ENCODE data around the gene CCDC83. TPM values are rescaled to one million over a fixed set of nuclear protein-coding genes. Genes with fewer than 3 reads are reported as not detected.
"Not testable (repeated sequence)": the region's sequence is repeated elsewhere in the genome, so short reads cannot be mapped to it uniquely, and the experiment has no call there.

Gene CCDC83
- polyA plus RNA-seq, 3 donors, result not detected

DNA sequence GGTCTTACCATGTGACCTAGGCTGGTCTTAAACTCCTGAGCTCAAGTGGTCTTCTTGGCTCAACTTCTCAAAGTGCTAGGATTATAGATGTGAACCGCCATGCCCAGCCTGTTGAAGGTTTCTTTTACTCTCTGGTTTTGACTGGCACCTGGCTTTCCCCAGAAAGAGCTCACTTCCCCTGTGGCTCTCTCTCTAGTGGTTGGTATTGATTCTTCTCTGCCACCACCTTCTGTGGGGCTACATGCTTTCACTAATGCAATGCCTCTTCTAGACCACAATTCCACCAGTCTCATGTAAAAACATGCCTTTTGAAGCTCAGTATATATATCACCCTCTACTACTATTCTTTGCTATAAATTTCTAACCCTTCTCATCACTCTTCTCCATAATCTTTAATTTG is 67.2 kb downstream of the CCDC83 start:
- WGBS, 3 donors, result 91 to 100% (median 95%) methylated on average over 1 of the region's 1 CpG
- H3K27ac ChIP-seq (ENCODE audit: low read depth, low read length), result no peak overlapping the region

DNA sequence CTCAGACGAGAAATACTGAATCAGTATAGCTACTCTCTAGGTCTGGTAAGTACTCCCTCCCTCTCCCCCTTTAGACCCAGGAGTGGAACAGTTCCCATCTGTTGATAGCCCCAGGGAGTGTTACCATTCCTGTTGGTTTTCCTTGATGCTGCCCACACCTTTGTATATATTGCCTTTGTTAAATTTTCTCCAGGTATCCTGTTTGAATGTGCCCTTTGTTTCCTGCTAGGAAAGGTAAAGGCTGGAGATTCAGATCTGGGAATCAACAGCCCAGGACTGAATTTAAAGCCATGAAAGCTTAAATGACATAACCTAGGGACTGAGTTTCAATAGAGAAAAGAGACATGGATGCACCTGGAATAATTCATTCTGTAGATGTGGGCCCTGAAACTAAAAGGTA is 68.3 kb downstream of the CCDC83 start:
- 75 to 83% (median 80%) methylated on average over 1 of the region's 1 CpG for WGBS, 3 donors
- no peak overlapping the region for H3K27ac ChIP-seq (ENCODE audit: low read depth, low read length)

DNA sequence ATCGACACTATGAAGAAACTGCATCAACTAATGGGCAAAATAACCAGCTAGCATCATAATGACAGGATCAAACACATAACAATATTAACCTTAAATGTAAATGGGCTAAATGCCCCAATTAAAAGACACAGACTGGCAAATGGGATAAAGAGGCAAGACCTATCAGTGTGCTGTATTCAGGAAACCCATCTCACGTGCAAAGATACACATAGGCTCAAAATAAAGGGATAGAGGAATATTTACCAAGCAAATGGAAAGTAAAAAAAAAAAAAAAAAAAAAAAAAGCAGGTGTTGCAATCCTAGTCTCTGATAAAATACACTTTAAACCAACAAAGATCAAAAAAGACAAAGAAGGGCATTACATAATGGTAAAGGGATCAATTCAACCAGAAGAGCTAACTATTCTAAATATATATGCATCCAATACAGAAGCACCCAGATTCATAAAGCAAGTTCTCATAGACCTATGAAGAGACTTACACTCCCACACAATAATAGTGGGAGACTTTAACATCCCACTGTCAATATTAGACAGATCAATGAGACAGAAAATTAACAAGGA is 71.6 kb downstream of the CCDC83 start:
- 65 to 84% (median 67%) methylated on average over 2 of the region's 2 CpGs for WGBS, 3 donors
- not testable (repeated sequence) for H3K27ac ChIP-seq (ENCODE audit: low read depth, low read length)

DNA sequence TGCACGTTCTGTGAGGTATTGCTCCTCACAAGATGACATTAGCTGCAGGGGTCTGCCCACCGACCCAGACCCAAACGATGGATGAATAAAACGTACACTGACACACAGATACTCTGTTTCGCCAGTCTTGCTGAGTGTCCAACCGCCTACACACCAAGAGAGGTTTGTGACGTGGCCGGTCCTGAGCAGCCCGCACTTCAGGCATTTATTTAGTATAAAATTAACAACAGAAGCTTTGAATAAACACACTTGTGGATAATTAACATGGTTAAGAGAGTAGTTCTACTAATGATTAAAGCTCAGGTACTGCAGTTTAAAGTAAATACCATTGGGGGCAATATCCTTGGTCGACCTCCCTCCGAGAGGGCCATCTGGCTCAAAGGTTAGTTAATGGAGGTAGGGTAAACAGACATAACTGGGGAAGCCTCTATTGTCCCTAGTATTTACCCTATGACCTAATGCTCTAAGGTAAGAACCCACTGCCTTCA is 75.7 kb downstream of the CCDC83 start:
- H3K27ac ChIP-seq (ENCODE audit: low read depth, low read length), result no peak overlapping the region

DNA sequence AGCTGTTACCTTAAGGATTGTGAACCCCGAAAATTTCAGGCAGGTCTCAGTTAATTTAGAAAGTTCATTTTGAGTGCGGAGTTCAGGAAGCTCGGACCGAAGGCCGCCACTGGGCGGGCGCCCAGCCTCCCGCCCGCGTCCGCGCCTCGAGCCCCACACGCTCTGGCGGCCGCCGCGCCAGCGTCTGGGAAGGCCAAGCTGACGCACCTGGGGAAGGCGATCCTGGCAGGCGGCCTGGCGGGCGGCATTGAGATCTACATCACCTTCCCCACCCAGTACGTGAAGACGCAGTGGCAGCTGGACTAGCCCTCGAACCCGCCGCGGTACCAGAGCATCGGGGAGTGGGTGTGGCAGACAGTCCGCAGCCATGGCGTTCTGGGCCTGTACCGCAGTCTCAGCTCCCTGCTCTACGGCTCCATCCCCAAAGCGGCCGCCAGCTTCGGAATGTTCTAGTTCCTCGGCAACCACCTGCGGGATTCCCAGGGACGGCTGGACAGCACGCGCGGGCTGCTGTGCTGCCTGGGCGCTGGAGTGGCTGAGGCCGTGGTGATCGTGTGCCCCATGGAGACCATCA is 79.5 kb downstream of the CCDC83 start:
- WGBS, 3 donors, result 45 to 55% (median 53%) methylated on average over 47 of the region's 47 CpGs
- H3K27ac ChIP-seq (ENCODE audit: low read depth, low read length), result no peak overlapping the region

More for the DNA sequence above, 75.7 kb downstream of the CCDC83 start:
- WGBS, 3 donors, result 62 to 90% (median 84%) methylated on average over 11 of the region's 11 CpGs

DNA sequence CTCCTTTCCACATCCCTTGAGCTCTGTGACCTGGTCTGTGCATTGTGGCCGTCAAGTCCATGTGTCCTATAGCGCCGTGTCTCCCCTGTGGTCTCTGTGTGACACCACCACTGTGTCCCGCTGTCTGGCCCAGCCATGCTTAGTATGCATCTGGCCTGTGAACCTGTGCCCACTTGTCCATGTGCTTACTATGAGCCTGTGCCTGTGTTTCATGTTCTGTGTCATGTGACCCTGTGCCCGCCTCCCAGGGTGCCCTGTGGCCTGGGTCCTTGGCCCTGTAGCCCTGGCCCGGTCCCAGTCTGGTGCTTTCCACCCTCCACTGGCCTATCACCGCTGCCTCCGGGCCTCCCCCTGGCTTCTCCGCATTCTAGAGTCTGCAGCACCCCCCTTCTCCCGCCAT is 80.6 kb downstream of the CCDC83 start:
- H3K27ac ChIP-seq (ENCODE audit: low read depth, low read length), result no peak overlapping the region
- WGBS, 3 donors, result 93 to 98% (median 96%) methylated on average over 9 to 10 of the region's 10 CpGs

DNA sequence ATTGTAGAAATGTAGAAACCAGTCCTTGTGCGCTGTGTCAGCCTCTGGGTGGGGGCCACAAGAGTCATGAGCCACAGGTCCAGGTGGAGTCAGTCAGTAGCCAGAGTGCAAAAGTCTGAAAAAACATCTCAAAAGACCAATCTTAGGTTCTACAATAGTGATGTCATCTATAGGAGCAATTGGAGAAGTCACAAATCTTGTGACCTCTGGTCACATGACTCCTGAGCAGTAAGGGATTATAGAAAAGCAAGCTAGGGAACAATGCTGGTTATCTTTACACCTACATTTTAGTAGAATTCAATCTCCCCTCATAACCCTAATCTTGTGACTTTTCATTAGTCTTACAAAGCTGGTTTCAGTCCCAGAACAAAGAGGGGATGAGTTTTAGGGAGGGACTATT is 82.7 kb downstream of the CCDC83 start:
- 96 to 100% (median 98%) methylated on average over 1 of the region's 1 CpG for WGBS, 3 donors
- H3K27ac ChIP-seq (ENCODE audit: low read depth, low read length), result no peak overlapping the region

DNA sequence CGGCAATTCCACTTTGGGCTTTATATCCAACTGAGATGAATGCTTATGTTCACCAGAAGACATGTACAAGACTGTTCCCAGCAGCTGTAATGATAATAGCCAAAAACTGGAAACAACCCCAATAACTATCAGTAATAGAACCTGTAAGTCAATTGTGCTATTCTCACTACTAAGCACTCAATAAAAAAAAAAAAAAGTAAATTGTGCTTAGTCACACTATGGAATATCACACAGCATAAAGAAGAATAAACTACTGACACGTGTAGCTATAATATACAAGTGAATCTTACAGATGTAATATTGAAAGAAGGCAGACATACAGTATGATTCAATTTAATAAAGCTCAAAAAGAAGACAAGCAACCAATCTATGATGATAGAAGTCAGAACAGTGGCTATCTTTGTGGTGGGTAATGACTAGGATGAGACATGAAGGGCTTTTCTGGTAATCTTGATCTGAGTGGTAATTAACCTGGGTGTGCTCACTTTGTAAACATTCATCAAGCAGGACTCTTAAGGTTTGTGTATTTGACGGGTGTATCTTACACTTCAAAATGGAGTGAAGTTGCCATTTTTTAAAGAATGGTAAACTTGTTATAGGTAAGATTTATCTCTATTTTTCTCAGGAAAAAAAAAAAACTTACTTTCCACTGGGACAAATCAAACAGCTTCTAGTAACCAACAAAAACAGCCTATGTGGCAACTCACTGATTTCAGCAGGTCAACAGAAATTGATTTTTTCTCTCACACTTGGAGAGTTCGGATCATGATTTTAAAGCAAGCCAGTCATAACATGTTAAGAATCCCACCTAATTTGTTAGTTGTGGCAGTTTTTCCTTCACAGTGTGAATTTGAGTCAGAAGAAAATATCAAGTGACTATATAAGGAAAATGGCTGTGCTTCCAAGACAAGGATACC is 84.2 kb downstream of the CCDC83 start:
- H3K27ac ChIP-seq (ENCODE audit: low read depth, low read length), result no peak overlapping the region
- 71 to 88% (median 87%) methylated on average over 4 of the region's 4 CpGs for WGBS, 3 donors

DNA sequence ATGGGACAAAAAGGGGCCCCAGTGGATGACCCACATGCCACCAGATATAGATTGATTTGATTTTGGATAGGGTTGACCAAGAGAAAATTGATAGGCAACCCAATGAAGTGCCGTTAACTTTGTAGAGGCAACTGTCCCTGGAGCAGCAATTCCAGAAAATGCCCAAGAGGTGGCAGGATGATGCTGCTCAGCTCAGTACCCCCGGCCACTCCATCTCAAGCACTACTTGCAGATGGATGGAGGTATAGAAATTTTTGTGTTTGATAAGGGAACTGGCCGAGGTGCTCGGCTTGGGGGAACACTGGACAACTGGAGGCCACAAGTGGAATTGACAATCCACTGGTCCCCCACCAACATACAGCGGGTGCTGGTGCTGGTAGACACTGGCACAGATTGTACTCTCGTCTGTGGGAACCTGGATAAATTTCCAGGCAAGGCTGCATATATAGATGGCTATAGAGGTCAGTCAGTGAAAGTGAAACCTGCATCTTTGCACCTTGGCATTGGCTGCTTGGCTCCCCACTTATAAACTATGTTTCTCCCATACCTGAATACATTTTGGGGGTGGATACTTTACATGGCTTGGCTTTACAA is 86.3 kb downstream of the CCDC83 start:
- 29 to 45% (median 42%) methylated on average over 6 of the region's 6 CpGs for WGBS, 3 donors
- no peak overlapping the region for H3K27ac ChIP-seq (ENCODE audit: low read depth, low read length)

DNA sequence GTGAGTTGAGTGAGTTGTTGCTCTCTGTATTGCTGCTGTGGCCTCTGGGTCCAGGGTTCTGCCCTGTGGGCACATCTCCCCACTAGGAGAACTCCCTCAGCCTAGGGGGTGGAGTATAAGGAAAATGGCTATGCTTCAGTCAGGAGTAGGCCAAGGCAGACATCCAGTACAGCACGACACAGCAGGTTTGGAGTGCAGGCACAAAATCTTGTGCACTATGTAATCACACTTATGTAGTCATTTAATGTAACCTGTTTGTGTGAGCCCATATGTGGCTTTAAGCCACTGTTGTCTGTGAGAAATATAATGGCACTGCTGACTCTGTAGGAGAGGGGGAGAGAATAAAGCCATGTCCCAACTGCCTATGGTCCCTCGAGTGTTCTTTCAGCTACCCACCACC is 90.1 kb downstream of the CCDC83 start:
- H3K27ac ChIP-seq (ENCODE audit: low read depth, low read length), result no peak overlapping the region
- WGBS, 3 donors, result 88 to 98% (median 94%) methylated on average over 2 of the region's 2 CpGs

DNA sequence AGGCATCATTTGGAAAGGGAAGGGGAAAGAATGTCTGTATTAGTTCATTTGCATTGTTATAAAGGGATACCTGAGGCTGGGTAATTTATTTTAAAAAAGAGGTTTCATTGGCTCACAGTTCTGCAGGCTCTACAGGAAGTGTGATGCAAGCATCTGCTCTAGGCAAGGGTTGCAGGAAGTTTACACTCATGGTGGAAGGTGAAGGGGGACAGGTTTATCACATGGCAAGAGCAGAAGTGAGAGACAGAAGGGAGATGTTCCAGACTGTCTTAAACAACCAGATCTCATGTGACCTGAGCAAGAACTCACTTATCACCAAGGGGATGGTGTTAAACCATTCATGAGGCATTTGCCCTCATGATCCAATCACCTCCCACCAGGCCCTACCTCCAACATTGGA is 90.6 kb downstream of the CCDC83 start:
- H3K27ac ChIP-seq (ENCODE audit: low read depth, low read length), result no peak overlapping the region

DNA sequence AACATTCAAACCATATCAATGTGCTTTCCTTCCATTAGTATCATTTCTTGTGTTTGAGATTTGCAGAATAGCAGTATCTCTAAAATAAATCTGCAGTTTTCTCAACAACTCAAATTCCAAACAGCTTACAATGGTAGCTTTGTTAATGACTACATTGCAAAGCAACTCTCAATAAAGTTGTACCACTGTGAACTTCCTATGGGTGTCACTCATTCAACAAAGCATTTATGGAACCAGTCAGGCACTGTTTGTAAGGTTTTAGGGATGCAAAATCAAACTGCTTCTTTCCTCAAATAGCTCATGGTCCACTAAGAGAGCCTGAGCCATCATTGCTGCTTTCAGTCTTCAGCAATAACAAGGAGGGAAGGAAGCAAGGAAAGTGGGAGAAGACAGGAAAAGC is 91.0 kb downstream of the CCDC83 start:
- H3K27ac ChIP-seq (ENCODE audit: low read depth, low read length), result no peak overlapping the region

DNA sequence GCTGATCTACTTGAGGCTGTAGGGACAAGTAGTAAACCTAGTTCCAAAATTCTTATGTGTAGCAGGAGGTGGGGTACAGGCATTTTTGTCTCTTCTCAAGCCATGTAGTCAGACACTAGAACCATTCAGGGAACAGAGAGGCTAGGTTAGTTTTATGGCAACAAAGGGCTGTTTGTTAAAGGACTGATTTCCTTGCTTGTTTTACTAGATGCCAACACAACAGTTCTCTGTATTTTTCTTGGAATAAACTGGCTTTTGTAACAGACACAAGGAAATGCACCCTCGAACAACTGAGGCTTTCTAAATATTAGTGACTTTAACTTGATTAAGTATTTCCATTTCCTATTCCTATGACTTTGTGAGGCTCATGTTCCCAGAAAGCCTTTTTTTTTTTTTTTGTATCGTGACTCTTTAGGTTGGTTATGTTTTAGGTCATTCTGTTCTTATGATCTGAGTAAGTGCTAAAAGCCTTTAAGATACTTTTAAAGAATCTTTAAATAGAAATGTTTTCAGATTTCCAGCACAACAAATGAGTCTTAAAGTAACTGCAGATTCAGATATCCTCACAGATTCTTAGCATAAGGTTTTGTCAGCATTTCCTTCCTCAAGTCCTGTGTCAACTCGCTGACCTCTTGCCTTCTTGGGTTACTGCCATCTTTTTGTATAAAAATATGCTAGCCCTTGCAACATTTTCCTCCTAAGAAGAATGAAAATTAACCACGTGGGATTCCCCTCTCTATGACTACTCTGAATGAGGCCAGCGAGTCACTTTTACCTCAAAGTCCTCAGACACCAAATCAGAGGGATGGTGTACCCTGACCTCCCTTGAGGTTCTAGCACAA is 92.5 kb downstream of the CCDC83 start:
- WGBS, 3 donors, result 6 to 30% (median 10%) methylated on average over 5 of the region's 5 CpGs
- H3K27ac ChIP-seq (ENCODE audit: low read depth, low read length), result no peak overlapping the region

DNA sequence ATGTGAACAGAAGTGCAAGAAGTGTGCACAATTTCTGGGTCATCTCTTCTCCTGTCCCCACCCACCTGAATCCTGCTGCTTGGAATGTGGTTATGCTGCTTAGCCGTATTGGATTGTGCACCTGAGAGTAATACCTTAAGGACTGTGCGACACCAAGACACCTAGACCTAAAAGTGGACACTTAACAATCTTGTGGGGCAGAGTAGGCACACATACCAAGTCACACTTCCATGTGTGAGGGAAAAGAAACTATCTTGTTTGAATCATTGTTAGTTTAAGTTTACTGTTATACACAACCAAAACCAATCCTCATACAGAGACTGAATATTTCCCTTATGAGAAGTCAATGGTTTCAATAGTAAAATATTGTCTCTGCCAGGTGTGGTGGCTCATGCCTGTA is 93.7 kb downstream of the CCDC83 start:
- H3K27ac ChIP-seq (ENCODE audit: low read depth, low read length), result no peak overlapping the region
- WGBS, 3 donors, result 84 to 95% (median 88%) methylated on average over 2 of the region's 2 CpGs

DNA sequence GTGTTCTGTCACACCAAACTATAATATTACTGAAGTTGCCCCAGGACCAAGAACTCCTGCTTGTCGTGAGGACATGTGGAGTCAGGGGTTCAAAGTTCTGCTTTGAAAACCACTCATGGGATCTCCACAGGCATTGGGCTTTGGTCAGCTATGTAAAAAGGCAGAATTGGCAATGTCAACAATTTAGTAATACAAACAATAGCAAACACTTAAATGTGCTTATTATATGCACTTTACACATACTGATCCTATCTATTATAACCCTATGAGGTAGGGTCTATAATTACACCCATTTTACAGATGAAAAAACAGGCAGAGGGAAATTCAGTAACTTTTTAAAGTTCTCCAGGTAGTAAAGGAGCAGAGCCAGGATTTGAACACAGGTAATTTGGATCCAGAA is 94.6 kb downstream of the CCDC83 start:
- WGBS, 3 donors, result 84 to 96% (median 86%) methylated on average over 1 of the region's 1 CpG
- no peak overlapping the region for H3K27ac ChIP-seq (ENCODE audit: low read depth, low read length)

DNA sequence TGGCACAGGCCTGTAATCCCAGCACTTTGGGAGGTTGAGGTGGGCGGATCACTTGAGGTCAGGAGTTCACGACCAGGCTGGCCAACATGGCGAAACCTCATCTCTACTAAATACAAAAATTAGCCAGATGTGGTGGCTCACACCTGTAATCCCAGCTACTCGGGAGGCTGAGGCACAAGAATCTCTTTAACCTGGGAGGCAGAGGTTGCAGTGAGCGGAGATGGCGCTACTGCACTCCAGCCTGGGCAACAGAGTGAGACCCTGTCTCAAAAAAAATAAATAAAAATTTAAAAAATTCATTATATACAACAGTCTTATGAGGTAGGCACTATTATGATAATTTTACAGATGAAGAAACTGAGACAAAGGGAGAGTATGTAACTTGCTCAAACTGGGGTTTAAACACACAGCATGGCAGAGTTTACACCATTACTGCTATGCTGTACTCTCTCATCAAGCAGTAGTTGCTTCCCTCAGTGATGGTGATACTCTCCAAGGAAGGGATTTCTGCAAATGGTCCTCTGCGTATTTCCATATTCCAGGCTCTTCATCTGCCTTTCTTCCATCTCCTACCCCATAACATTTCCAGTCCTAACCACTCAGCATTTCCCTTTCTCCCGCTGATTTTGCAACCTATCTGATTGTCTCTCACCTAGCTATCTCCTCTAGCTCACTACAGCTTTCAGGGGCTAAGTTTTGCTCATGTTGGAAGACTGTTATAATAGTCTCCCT is 95.3 kb downstream of the CCDC83 start:
- no peak overlapping the region for H3K27ac ChIP-seq (ENCODE audit: low read depth, low read length)
- 93 to 94% (median 93%) methylated on average over 8 of the region's 8 CpGs for WGBS, 3 donors

DNA sequence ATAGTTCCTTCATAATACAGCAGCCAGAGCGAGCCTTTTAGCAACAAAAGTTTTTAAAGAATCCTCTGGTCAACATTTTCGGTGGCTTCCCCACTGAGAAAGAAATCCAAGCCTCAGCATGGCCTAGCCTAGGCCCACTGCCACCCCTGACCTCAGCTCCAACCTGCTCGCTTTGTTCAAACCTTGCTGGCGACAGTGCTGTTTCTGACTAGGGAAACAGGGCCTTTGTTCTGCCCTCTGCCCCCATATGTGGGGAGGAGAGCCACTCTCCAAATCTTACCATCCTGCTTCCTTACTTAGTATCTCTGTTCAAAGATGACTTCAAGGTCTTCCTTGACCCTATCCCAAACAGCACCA is 95.8 kb downstream of the CCDC83 start:
- H3K27ac ChIP-seq (ENCODE audit: low read depth, low read length), result no peak overlapping the region
- 95 to 98% (median 96%) methylated on average over 4 of the region's 4 CpGs for WGBS, 3 donors

Measured in adipose tissue (tissue), 3 donors.